PFSK-1 (cell line): ENCODE measurements around the gene CLMN.

Experiments
- FOXP2 ChIP-seq: optimal IDR thresholded peaks from 2 replicates; pipeline ENCODE3; 2011; ENCODE audit warnings: borderline replicate concordance, control low read depth, inconsistent platforms; ENCODE audit not compliant: insufficient read depth; ENCODE audit errors: extremely low read length, extremely low read depth
- POLR2AphosphoS5 ChIP-seq: IDR thresholded peaks from 2 replicates; pipeline ENCODE4 v1.6.1; 2012; ENCODE audit warnings: low read depth, mild to moderate bottlenecking, control low read depth, low read length, moderate library complexity
- SIN3A ChIP-seq: IDR thresholded peaks from 2 replicates; pipeline ENCODE4 v1.6.1; 2012; ENCODE audit warnings: mild to moderate bottlenecking, low read length, moderate library complexity, borderline replicate concordance; ENCODE audit not compliant: insufficient read depth
- TAF1 ChIP-seq: IDR thresholded peaks from 2 replicates; pipeline ENCODE4 v1.6.1; 2012; ENCODE audit warnings: low read length, control low read depth, borderline replicate concordance; ENCODE audit not compliant: insufficient read depth
- TF ChIP-seq, protein P1 (sequence below), 2 experiments: IDR thresholded peaks; 2 replicates each; pipeline versions ENCODE4 v1.6.1 to v1.8.0; 2011 to 2012; ENCODE audit warnings: low read depth in 2 of 2, low read length in 2 of 2, control low read depth in 1 of 2, inconsistent platforms in 1 of 2, mild to moderate bottlenecking in 1 of 2, moderate library complexity in 1 of 2; ENCODE audit not compliant: insufficient read depth in 1 of 2

Gene CLMN

DNA sequence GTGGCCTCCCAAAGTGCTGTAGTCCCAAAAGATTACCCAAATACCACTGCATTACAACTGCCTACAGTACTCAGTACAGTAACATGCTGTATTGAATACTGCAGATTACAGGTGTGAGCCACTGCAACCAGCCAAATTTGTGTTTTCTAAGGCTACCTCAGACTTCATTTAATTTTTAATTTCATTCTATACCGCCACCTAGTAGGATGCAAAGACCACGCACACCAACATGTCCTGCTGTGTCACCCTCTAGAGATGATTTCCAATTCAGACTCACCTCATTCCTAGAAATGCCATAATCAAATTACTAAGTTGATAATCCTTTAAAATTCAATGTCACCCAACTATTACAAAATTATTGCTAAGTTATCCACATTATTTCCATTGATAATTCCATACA lies 177.5 kb downstream of the CLMN start:
- TF ChIP-seq POLR2AphosphoS5 (no peak), FOXP2 (no peak), TAF1 (no peak), SIN3A (no peak)
- TF ChIP-seq, protein P1, sequence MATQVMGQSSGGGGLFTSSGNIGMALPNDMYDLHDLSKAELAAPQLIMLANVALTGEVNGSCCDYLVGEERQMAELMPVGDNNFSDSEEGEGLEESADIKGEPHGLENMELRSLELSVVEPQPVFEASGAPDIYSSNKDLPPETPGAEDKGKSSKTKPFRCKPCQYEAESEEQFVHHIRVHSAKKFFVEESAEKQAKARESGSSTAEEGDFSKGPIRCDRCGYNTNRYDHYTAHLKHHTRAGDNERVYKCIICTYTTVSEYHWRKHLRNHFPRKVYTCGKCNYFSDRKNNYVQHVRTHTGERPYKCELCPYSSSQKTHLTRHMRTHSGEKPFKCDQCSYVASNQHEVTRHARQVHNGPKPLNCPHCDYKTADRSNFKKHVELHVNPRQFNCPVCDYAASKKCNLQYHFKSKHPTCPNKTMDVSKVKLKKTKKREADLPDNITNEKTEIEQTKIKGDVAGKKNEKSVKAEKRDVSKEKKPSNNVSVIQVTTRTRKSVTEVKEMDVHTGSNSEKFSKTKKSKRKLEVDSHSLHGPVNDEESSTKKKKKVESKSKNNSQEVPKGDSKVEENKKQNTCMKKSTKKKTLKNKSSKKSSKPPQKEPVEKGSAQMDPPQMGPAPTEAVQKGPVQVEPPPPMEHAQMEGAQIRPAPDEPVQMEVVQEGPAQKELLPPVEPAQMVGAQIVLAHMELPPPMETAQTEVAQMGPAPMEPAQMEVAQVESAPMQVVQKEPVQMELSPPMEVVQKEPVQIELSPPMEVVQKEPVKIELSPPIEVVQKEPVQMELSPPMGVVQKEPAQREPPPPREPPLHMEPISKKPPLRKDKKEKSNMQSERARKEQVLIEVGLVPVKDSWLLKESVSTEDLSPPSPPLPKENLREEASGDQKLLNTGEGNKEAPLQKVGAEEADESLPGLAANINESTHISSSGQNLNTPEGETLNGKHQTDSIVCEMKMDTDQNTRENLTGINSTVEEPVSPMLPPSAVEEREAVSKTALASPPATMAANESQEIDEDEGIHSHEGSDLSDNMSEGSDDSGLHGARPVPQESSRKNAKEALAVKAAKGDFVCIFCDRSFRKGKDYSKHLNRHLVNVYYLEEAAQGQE (IDR thresholded peaks at IDR 0.05; ENCODE audit: insufficient read depth in 1 of 2, low read depth in 2 of 2, low read length in 2 of 2) = no peak

DNA sequence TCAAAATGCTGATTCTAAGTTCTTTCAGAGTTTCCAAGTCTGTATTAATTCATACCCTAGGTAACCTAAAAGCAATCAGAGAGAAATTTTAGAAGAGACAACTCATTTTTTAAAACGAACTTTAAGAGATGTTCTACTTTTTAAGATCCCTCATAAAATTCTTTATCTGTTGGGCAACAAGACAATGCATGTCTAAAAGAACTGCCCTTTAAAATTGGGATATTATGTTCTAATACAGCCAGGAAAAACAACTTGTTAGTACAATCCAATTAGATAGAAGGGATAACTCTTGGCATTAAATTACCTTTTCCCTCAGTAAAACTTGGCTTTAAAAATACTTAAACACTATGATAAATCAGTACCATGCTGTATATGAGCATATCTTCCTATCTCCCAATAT lies 178.0 kb downstream of the CLMN start:
- TF ChIP-seq SIN3A = no peak
- TF ChIP-seq, protein P1 (IDR thresholded peaks at IDR 0.05; ENCODE audit: insufficient read depth in 1 of 2, low read depth in 2 of 2, low read length in 2 of 2) = no peak
- TF ChIP-seq TAF1 = no peak
- TF ChIP-seq FOXP2 = no peak
- TF ChIP-seq POLR2AphosphoS5 = no peak

DNA sequence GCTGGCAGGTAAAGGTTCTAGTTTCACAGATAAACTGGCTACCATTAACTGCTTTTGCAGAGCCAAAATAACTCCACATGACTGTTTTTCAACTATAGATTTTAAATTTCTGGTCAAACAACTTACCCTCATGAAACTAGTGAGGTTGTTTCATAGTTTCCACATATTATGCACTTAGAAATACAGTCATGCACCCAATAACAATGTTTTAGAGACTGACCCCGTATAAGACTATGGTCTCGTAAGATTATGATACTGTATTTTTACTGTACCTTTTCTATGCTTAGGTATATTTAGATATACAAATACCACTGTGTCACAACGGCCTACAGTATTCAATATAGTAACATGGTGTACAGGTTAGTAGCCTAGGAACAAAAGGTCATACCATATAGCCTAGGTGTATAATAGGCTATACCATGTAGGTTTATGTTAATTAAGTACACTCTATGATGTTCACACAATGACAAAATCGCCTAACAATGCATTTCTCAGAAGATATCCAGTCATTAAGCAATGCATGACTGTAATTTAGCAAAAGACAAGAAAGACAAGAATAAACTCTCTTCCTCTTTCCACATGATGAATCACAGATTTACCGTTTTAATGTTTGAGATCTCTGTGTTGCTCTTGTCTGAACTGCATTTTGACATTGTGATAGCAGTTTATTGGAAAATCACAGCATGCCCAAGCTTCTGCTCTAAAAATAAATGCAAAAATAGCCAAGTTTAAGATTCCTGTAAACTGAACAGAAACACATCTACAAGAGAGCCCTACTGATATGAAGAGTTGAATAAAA lies 179.4 kb downstream of the CLMN start:
- TF ChIP-seq FOXP2 (no peak), POLR2AphosphoS5 (no peak), SIN3A (no peak), TAF1 (no peak)
- TF ChIP-seq, protein P1 (IDR thresholded peaks at IDR 0.05; ENCODE audit: insufficient read depth in 1 of 2, low read depth in 2 of 2, low read length in 2 of 2) = no peak

DNA sequence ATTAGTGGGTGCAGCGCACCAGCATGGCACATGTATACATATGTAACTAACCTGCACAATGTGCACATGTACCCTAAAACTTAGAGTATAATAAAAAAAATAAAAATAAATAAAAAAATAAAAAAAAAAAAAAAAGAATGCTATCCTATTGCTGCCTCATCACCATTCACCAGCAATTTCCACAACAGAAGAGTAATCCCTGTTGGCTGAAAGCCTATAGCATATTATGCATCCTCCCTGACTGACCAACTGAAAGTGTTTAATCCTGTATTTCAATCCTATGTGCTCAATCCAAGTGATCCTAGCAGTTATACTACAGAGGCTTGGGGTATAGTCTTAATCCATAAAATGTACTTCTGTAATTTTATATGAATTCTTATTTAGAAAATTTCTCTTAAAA lies 180.8 kb downstream of the CLMN start:
- TF ChIP-seq FOXP2 = no peak
- TF ChIP-seq SIN3A = no peak
- TF ChIP-seq POLR2AphosphoS5 = no peak
- TF ChIP-seq, protein P1 (IDR thresholded peaks at IDR 0.05; ENCODE audit: insufficient read depth in 1 of 2, low read depth in 2 of 2, low read length in 2 of 2) = no peak
- TF ChIP-seq TAF1 = no peak

DNA sequence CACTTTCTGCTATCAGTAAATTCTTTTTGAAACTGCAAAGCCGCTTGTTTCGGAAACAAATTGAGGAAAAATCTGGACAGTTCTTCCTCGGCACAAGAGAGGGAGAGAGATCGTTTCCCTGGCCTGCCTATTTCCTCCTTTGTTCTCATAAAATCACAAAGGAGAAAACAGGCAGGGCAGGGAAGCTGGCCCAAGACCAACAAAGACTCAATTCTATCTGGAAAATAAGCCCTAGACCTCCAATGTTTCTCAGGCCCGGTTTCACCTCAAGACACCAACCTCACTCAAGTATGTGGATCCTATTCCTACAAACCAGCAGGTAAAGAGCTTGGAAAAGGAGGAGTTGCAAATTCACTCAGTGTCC lies 181.9 kb downstream of the CLMN start:
- no peak for TF ChIP-seq FOXP2
- no peak for TF ChIP-seq POLR2AphosphoS5
- TF ChIP-seq SIN3A = no peak
- TF ChIP-seq TAF1 = no peak
- TF ChIP-seq, protein P1 (IDR thresholded peaks at IDR 0.05; ENCODE audit: insufficient read depth in 1 of 2, low read depth in 2 of 2, low read length in 2 of 2) = no peak
